Kidney epithelial cell (primary cell): ENCODE results near the gene CFAP299. TPM values are rescaled to one million over a fixed set of nuclear protein-coding genes. Genes with fewer than 3 reads are reported as not detected.

Experiments used
- DNase-seq: peaks from one replicate; pipeline ENCODE4 v3.0.0-alpha.2; 2010; ENCODE audit warnings: low read depth
- H3K27me3 ChIP-seq: 2 replicates; pipeline ENCODE4 v1.6.0; 2011; ENCODE audit warnings: low read length; ENCODE audit not compliant: control insufficient read depth, insufficient read depth
- H3K36me3 ChIP-seq: 2 replicates; pipeline ENCODE4 v1.5.1; 2011; ENCODE audit warnings: low read length; ENCODE audit not compliant: control insufficient read depth, insufficient read depth
- H3K4me3 ChIP-seq: 2 replicates; pipeline ENCODE4 v1.5.1; 2011; ENCODE audit warnings: low read depth, mild to moderate bottlenecking, control low read depth, low read length
- total RNA-seq: library from RNA; depleted of rRNA; stranded (reverse); fragments of >200 nt; gene quantifications from 2 replicates; pipeline ENCODE4 v1.2.3, GENCODE V29; 2015
- TF ChIP-seq, protein P1 (sequence below): IDR thresholded peaks from 2 replicates; pipeline ENCODE4 v1.5.1; 2011; ENCODE audit warnings: mild to moderate bottlenecking, moderate library complexity, low read length, control low read depth, inconsistent platforms; ENCODE audit not compliant: insufficient read depth, poor library complexity, severe bottlenecking

The CFAP299 gene
- total RNA-seq, 1 donor from 2014 or later = not detected

DNA sequence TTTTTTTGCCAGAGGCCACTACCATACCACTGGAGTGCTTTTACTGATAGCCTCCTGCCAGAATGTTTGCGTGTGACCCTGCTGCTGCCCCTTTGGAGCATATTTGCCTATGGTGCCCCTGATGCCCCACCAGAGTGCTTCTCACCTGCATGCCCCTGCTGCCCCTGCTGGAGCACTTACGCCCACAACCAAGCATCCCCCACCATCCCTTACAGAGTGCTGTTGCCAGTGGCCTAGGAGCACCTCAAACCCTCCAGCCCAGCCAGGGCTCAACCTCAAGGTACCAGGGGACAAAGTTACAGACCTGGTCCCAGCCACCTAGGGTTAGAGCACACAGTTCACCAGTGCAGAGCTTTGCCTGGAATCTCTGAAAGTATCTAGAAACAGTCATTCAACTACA, 207.2 kb downstream of the CFAP299 start:
- TF ChIP-seq, protein P1, sequence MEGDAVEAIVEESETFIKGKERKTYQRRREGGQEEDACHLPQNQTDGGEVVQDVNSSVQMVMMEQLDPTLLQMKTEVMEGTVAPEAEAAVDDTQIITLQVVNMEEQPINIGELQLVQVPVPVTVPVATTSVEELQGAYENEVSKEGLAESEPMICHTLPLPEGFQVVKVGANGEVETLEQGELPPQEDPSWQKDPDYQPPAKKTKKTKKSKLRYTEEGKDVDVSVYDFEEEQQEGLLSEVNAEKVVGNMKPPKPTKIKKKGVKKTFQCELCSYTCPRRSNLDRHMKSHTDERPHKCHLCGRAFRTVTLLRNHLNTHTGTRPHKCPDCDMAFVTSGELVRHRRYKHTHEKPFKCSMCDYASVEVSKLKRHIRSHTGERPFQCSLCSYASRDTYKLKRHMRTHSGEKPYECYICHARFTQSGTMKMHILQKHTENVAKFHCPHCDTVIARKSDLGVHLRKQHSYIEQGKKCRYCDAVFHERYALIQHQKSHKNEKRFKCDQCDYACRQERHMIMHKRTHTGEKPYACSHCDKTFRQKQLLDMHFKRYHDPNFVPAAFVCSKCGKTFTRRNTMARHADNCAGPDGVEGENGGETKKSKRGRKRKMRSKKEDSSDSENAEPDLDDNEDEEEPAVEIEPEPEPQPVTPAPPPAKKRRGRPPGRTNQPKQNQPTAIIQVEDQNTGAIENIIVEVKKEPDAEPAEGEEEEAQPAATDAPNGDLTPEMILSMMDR = no peak
- Histone ChIP-seq H3K36me3 (no peaks in the 10 kb centered on the region), H3K27me3 (no peaks in the 10 kb centered on the region), H3K4me3 (no peak overlapping the region)
- no peak for DNase-seq

DNA sequence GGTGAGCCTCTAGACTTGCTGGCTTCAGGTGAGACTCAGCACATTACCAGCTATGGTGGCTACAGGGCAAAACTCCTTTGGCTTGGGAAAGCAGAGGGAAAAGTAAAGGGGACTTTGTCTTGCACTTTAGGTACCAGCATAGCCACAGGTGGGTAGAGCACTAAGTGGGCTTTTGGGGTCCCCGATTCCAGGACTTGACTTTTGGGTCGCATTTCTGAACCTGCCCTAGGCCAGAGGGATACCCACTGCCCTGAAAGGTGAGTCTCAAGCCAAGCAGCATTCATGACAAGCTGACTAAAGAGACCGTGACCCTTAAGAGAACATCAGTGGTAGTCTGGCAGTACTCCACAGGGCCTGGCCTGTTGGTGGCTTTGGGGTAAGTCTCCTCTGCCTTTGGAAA, 224.8 kb downstream of the CFAP299 start:
- H3K27me3 ChIP-seq = no peaks in the 10 kb centered on the region
- no peaks in the 10 kb centered on the region for H3K36me3 ChIP-seq
- TF ChIP-seq, protein P1 = no peak
- DNase-seq = no peak
- H3K4me3 ChIP-seq = no peak overlapping the region

DNA sequence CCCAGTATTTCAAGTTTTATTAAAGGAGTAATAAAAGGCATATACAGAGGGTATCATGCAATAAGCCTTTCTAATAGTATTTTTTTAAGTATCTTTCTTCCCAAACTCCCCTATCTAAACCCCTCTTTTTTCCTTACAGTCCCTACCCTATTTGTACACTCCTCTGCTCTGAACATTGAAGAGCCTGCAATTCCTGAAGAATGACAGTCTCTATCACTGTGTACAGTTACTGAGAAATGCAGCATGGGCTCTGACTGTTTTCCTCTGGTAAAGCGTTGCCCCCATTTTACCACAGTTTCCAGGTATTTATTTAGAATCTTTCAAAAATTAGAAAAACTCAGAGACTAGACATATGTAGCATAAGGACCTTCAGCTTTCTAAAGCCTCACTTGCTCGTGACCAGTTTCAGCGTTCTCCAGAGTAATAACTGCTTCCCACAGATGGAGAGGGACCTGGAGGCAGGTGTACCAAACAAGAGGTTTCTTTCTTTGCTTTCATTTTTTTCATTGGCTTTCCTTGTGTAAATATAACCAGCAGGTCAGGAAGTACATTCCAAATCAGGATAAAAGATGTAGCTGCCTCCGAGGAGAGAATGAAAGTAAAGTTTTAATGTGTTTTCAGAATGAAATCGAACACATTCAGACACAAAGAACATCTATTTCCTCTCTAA, 230.8 kb downstream of the CFAP299 start:
- no peaks in the 10 kb centered on the region for H3K27me3 ChIP-seq
- no peak overlapping the region for H3K4me3 ChIP-seq
- no peak for DNase-seq
- no peaks in the 10 kb centered on the region for H3K36me3 ChIP-seq
- TF ChIP-seq, protein P1 = no peak

GRCh38 chr4:80568891-80569290, 233.4 kb downstream of the CFAP299 start:
- H3K27me3 ChIP-seq = no peaks in the 10 kb centered on the region
- TF ChIP-seq, protein P1 = no peak
- DNase-seq = no peak

GRCh38 chr4:80576796-80577195, 241.3 kb downstream of the CFAP299 start:
- H3K27me3 ChIP-seq = no peaks in the 10 kb centered on the region
- H3K4me3 ChIP-seq = no peak overlapping the region
- TF ChIP-seq, protein P1 = no peak
- DNase-seq = no peak
- no peaks in the 10 kb centered on the region for H3K36me3 ChIP-seq

More at GRCh38 chr4:80568891-80569290, 233.4 kb downstream of the CFAP299 start:
- Histone ChIP-seq H3K36me3 (no peaks in the 10 kb centered on the region), H3K4me3 (no peak overlapping the region)

- TF ChIP-seq, protein P1 = no peak
- no peak overlapping the region for H3K4me3 ChIP-seq
- DNase-seq = no peak
- no peaks in the 10 kb centered on the region for H3K36me3 ChIP-seq
- no peaks in the 10 kb centered on the region for H3K27me3 ChIP-seq
Observed at GRCh38 chr4:80578001-80578400, 242.5 kb downstream of the CFAP299 start.
